GM18868 (cell line): ENCODE data around the gene RNF212.
"Not testable (repeated sequence)": the region's sequence is repeated elsewhere in the genome, so short reads cannot be mapped to it uniquely, and the experiment has no call there.

Experiments
- ATAC-seq: cut with Tn5 transposase; IDR thresholded peaks from one replicate; pipeline ENCODE4 v1.9.1; 2021; ENCODE audit warnings: mild to moderate bottlenecking, moderate library complexity; ENCODE audit not compliant: unreplicated experiment

RNF212 gene

DNA sequence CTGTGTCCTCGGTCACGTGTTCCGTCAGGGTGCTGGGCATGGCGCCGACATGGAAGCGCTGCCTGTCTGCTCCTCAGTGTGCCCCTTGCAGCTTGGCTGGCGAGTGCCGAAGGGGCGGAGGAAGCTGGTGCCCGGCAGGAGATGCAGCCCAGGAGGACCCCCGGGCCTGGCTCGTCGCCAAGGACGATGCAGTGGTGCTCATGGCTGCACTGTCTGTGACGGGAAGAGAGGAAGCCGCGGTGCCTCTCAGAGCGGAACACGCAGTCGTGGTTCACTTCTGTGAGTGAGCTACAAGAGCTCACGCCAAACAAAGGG is 63.8 kb downstream of the RNF212 start:
- no peak for ATAC-seq

DNA sequence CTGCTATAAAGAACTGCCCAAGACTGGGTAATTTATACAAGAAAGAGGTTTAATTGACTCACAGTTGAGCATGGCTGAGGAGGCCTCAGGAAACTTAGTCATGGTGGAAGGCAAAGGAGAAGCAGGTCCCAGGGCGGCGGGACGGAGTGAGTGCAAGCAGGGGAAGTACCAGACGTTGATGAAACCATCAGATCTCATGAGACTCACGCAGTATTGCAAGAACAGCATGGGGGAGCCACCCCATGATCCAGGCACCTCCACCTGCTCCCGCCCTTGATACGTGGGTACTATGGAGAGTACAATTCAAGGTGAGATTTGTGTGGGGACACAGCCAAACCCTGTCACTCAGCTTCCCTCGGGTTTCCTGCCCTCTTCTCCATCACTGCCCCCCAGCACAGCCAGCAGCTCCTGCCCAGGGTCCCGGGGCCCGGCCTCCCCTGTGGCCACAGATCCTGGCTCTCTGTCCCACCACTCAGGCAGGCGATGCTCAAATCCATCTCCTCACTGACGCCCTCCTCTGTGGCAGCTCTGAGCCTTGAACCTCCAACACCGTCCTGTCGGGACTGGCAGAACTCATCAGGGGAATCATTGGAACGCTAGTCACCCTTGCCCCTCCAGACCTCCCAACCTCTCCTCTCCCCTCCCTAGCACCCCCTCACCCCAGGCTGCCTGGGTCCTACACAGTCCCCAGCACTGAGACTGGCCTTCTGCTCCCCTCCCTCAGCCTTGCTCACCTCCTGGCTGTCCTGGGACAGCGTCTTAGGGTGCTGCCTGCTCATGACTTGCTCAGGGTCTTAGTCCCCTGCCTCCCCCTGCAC is 64.4 kb downstream of the RNF212 start:
- no peak for ATAC-seq

DNA sequence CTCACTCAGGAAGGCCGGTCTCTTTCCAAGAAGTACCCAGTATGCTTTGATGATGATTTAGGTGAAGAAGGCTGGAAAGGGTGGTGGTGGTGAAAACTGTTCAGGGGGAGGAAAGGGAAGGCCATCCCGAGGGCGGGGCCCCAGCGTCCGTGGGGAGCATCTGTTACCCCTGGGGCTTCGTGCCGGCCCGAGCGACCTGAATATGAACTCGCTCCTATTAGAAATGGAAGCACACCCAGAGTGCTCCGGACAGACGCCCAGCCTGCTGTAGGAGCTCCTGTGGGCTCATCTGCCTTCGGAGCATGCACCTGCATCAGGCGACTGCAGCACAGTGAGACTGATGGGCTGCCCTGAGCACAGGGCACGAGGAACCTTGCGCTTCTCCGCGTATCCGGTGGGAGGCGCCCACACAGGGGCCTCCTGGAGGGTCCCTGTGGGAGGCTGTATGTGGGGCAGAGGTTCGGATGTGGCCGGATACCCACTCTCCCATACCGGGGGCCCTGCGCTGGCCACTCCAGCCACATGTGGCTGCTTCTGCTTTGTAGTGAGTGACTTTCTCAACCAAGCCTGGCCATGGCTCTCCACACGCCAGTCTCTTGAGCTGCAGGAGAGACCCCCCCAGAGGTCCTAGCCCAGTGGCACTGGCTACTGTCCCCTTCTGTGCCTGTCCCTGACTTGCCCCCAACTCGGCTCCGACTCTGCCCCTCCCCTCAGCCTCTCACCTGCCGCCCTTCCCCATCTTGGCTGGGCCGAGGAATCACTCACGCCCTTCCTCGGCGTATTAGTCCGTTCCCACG is 65.2 kb downstream of the RNF212 start:
- ATAC-seq = no peak

DNA sequence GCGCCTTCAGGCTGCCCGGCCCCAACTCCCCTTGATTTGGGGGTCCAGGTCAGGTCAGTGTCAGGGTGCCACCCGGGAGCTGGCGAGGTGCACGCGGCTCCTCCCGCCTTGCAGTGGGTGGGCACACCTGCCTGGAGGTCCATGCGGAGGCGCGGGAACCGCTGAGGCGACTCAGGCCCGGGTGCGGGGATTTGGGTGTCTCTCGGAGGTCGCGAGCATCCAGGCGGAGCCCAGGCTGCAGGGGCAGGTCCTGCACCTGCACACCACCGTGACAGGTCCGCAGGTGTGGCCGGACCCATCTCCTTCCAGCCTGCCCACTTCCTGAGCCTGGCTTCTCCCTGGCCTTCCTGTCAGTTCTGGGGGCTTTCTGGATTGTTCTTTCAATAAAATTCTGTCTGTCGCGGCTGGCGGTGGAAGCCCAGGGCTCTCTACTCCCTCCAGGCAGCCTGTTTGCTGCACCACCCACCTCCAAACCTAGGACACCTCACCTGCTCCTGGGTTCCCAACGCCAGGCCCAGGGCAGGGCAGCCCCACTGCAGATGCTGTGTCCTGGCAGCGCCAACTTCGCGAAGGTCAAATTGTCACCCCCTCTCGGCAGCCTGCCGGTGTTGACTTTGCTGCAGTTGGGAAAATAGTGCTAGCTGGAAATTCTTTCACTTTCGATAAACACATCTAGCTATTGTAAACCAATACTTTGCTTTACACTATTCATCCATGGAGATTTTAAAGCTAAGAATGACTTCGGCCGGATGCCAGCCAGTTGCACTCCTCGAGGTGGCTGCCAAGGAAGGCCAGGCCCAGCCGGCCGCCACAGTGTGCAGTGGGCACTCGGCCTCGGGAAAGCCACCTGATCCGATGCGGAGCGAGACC is 66.0 kb downstream of the RNF212 start:
- no peak for ATAC-seq

DNA sequence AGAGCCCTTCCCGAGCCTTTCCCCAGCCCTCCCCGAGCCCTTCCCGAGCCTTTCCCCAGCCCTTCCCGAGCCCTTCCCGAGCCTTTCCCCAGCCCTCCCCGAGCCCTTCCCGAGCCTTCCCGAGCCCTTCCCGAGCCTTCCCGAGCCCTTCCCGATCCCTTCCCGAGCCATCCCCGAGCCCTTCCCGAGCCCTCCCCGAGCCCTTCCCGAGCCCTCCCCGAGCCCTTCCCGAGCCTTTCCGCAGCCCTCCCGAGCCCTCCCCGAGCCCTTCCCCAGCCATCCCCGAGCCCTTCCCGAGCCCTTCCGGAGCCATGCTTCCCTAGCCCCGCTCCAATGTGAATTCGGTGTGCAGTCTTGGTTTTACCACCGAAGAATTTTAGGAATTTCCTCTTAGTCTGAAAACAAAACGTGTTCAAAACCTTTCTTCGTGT is 66.8 kb downstream of the RNF212 start:
- not testable (repeated sequence) for ATAC-seq

DNA sequence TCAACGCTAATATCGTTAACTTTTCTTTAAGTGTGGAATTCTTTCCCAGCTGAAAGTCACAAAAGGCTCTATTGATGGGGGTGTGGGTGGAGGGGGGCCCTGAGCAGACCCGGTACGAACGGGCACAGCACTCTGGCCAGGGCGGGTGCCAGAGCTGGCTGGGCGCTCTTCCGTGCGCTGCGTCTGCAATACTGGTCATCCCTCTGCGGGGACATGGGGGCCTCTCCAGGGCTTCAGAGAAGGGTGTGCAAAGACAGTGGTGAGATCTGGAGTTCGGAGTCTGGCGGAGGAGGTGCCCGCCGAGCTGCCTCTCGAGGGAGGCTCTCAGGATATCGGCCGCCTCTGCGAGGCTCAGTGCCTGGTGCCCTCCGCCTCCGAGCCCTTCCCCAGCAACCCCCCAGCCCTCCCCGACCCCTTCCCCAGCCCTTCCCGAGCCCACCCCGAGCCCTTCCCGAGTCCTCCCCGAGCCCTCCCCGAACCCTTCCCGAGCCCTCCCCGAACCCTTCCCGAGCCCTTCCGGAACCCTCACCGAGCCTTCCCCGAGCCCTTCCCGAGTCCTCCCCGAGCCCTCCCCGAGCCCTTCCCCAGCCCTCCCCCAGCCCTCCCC is 67.7 kb downstream of the RNF212 start:
- no peak for ATAC-seq

DNA sequence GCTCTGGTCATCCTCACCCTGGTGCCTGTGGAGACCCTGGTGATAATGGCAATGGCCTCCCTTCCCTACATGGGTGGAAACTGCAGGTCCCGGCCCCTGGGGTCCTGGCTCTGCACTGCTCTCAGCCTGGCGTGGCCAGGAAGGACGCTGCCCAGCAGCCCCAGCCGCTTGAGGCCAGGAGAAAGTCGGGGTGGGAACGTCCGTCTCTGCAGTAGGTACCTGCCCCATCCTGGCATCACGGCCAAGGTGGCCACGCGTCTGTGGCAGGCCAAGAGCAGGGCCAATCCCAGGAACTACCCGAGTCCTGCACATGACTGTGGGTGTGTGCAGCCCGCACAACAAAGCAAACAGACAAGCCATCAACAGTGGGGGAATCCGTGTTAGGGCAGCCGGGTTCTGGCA is 68.2 kb downstream of the RNF212 start:
- no peak for ATAC-seq

DNA sequence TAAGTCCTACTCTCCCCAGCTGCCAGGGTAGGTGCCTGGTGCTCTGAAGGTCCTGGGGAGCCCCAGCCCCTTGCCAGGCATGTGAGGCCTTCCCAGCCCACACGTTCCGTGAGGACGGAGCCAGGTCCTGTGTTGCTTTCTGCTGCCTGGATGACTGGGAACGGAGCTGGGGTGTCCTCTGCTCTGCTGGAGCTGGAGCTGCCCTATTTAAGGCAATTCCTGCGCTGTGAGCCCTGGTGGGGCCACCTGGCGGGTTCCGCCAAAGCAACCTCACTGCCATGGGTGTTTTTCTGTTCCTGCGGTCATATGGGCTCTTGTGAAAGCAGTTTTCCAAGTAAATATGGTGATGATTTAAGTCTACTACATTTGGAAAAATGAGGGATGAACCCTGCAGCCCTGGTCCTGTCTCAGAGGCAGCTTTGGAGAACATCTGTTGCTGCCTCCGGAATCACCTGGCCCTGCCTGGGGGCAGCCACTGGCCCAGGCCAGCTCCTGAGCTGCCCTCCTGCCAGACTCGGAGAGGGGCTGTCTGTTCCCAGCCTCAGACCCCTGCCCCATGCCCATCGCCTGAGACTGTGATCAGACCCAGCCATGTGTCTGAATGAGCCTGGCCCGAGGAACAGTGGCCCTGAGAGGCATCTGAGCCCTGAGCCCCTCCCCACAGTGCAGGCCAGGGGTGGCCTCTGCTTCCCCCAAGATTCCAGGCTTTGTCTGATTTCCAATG is 68.7 kb downstream of the RNF212 start:
- ATAC-seq = no peak

DNA sequence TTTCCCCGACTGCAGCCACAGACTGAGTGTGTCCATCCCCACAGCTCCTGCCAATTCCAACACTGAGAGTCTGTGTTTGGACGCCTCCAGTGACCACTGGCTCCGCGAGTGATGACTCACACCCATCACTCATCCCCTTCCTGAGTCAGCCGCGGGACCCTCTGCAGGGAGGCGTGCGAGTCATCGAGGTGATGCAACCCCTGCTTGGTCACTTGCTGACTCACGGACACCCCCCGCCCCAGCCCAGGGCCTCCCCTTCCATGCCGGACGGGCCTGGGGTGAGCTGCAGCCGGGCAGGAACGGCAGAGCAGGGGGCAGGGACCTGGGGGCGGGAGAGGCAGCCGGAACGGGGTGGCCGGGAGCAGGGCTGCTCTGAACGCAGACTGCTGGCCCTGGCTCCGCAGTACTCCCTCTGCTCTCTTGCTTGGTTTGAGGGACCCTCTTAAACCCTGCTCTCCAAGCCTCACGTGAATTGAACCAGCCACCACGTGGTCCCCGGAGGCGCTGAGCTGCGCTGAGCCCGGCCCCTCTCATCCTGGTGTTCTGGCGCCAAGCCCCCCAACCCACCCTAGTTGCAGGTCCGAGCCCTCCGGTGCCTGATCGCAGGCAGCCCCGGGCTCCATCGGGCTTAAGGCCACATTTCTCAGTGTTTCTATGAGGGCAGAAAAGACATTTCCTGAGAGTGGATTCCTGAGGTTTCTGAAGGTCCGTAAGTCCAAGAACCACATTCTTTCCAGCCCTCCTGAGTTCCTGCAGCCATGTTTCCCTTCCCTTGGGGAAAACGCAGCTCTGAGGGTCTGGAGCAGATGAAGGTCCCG is 69.5 kb downstream of the RNF212 start:
- ATAC-seq = no peak

DNA sequence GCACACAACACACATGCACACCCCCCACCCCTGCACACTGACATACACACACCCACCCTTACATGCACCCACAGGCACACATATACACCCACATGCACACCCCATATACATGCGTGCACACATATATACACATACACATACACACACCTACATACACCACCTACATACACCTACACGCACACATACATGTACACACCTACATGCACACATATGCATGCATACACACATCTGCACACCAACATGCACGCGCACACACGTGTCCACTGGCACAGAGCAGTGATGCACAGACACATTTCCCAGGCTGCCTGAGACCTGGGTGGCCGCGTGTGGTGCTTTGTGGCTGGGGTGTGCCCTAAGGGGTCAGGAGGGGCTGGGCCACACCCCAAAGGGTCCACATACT is 70.2 kb downstream of the RNF212 start:
- no peak for ATAC-seq

DNA sequence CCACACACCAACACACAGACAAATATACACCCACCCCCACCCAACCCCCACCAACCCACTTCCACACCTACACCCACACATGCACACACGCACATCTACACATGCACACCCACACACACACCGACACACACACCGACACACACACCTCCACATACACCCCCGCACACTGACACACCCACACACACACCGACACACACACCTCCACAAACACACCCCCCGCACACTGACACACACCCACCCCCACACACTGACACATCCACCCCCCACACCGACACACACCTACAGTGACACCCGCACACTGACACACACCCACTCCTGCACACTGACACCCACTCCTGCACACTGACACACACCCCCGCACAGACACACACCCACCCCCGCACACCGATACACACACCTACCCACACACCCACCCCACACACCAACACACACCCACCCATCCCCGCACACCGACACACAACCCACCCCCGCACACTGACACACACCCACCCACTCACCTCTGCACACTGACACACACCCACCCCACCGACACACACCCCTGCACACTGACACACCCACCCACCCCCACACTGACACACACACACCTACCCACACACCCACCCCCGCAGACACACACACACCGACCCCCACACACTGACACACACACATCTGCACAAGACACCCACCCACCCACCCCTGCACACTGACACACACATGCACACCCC is 70.9 kb downstream of the RNF212 start:
- no peak for ATAC-seq

DNA sequence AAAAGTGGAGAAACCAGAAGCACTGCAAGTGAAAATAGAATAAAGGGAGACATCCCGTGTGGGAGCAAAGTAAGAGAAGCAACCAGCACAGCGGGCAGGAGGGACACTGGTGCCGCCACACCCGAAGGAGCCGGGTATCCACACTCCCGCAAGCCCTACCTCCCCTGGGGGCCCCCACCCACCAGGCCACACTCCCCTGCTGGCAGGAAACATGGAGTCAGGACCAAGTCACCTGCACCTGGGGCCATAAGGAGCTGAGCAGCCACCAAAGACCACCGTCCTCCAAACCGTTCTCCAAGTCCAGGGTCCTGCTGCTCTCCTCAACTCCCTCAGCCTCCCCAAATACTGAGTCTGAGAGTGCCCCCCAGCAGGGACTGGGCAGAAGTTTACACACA is 71.4 kb downstream of the RNF212 start:
- ATAC-seq = no peak

DNA sequence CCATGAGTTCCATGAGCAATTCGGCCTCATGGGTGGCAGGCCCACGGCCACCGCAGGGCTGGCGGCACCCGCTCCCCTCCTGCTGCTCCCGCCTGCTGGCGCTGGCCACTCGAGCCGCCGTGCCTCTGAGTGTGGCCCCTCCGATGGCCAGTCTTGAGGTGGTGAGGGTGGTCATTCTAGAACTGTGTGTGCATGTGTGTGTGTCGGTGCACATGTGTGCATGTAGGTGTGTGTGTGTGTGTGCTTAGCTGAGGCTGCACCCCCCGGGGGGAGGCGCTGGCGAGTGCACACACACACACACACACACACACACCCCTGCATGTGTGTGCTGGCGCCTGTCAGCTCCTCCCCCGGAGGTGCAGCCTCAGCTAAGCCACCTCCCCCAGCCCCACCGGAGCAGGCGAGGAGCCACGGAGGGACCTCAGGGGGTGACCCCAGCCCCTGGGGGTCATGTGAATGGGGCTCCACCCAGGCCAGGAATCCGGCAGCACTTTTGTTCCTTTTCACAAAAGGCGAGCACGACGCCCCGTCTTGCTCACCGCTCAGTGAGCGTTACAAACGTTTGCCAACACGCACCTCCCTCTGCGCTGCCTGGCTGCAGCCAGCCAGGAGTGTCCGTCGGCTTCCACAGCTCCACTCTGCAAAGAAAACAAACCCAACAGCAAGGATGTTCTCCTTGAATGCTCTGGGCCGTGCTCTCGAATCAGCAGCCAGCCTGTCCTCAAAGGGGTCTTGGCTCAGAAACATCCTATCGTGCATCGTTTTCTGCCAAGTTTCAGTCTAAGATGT is 72.0 kb downstream of the RNF212 start:
- no peak for ATAC-seq

DNA sequence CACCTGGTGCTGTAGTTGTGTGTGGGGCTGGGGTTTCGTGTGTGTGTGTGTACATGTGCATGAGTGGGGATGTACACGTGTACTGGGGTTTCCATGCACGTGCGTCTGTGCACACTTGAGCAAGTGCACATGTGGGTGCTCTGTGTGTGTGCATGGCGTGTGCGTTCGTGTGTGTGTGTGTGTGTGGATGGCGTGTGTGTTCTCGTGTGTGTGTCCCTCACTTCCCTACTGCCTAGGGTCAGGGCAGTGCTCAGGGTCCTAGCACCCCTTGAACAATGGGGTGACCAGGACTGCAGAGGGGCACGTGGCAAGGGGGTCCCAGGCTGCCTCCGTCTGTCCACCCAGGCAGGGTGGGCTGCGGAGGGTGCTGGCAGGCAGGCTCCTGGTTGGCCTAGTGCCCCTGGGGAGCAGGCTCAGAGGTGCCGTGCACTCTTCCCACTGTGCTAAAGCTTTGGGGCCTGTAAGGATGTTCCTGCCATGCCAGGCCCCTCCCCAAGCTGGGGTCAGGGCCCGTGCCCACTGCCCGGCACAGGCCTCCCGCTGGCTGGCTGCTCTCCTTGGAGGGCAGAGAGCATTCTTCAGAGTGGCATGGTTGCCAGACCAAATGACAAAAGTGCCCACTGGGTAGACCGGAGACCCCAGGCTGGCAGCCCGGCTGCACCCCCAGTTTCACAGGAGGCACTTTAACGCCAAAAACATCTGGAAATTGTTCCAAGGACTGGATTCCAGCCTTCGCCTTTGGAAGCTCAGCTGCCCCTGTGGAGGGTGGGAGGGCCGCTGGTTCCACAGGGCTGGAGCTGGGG is 72.8 kb downstream of the RNF212 start:
- no peak for ATAC-seq

DNA sequence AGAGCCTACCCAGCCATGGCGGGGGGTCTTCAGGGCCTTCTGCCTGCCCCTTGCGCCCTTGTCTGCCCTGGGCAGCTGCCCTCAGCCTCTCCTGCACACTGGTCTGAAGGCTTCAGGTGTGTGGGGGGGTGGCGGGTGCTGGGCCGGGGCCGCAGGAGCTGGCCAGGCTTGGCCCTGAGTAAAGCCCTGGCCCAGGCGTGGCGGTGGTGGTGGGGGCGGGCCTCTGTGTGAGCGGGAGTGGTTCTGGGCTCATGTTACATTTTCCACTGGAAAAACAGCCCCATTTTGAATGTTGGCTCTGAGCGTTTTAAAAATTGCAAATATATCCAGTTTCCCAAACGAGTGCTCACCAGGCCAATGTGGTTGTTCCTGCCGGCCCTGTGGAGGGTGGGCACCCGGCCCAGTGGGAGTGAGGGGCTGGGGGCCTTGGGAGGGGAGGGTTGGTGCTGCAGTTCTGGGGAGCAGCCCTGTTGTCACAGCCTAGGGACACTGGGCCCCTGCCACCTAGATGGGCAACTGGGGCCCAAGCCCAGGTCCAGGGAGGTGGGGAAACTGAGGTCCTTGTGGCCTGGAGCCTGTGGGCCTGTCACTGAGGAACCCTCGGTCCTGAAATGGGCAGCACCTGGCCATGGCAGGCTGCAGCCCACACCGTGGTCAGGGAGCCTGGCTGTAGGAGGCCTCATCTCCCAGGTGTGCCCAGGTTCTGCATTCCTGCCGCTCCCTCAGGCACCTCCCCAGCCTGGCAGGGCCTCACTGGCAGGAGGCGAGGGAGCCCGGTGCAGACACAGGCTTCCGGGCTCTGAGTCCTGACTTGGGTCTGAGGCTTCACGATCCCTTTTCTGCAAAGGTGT is 73.6 kb downstream of the RNF212 start:
- ATAC-seq = no peak

DNA sequence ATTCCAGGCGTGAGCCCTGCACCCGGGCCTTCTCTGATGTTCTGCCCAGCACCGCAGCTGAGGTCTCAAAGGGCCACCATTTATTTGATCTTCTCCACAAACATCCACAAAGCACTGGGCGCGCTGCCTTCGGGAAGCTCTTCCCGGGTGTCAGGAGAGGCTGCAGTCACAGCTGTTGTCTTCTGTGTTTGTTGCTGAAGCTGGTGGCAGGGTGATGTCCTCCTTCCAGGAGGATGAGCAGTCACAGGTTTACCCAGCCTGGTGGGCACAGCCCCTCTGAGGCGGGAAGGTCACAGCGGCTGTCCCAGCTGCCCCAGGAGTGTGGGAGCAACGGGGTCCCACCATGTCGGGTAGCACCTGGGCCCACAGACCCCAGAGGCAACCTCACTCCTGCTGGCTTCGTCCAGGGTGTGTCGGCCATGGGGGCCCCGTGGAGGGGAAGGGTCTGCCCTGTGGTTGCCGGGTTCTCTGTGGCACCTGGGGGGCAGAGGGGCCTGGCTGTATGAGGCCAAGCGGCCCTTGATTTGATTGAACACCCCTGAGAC is 74.3 kb downstream of the RNF212 start:
- ATAC-seq = no peak
